K562 (cell line): ENCODE measurements around the gene FRMD7. TPM values are rescaled to one million over a fixed set of nuclear protein-coding genes. Genes with fewer than 3 reads are reported as not detected.

Experiments used
- ARID3A ChIP-seq: IDR thresholded peaks from 2 replicates; pipeline ENCODE4 v1.6.1; 2012; ENCODE audit warnings: low read depth, low read length, improper control_type of control experiment, borderline replicate concordance
- CBX1 ChIP-seq: sonication (generic); IDR thresholded peaks from 2 replicates; pipeline ENCODE4 v1.6.1; 2016; ENCODE audit warnings: antibody characterized with exemption, low read depth, mild to moderate bottlenecking
- CREB3L1 ChIP-seq: fragments of 450-650 bp; IDR thresholded peaks from 2 replicates; pipeline ENCODE4 v1.6.1; 2014; ENCODE audit warnings: low read depth, mild to moderate bottlenecking, moderate library complexity, borderline replicate concordance
- CREM ChIP-seq: IDR thresholded peaks from 2 replicates; pipeline ENCODE4 v1.6.1; 2014; ENCODE audit warnings: antibody characterized with exemption, low read depth
- ELF1 ChIP-seq: fragments of 200-800 bp; sonication (Bioruptor generic); IDR thresholded peaks from 2 replicates; pipeline ENCODE4 v1.6.1; 2016; ENCODE audit warnings: missing genetic modification characterization, missing compliant biosample characterization
- ETV1 ChIP-seq: fragments of 450-650 bp; conservative IDR thresholded peaks from 2 replicates; pipeline ENCODE4 v1.6.1; 2016; ENCODE audit warnings: missing genetic modification characterization, control low read depth, low read depth, missing compliant biosample characterization
- EZH2 ChIP-seq: IDR thresholded peaks from 2 replicates; pipeline ENCODE4 v1.6.1; 2012; ENCODE audit warnings: low read depth, mild to moderate bottlenecking, inconsistent platforms, low read length, borderline replicate concordance
- FOSL1 ChIP-seq: fragments of 200-800 bp; sonication (Bioruptor generic); conservative IDR thresholded peaks from 2 replicates; pipeline ENCODE4 v1.6.1; 2016; ENCODE audit warnings: missing genetic modification characterization, missing compliant biosample characterization
- GABPB2 ChIP-seq: fragments of 250-450 bp; sonication (Bioruptor Pico); conservative IDR thresholded peaks from 2 replicates; pipeline ENCODE4 v1.5.1; 2021; ENCODE audit warnings: mild to moderate bottlenecking
- HNRNPLL ChIP-seq: fragments of 200-400 bp; formaldehyde crosslinking; IDR thresholded peaks from 2 replicates; pipeline ENCODE4 v1.6.1; 2017; ENCODE audit warnings: low read length, low read depth, mild to moderate bottlenecking; ENCODE audit not compliant: poor library complexity, severe bottlenecking
- IRF2 ChIP-seq: sonication (generic); formaldehyde crosslinking; IDR thresholded peaks from 2 replicates; pipeline ENCODE4 v1.8.1; 2022; ENCODE audit warnings: mild to moderate bottlenecking, missing genetic modification reagents
- NCOR1 ChIP-seq: fragments of 450-650 bp; IDR thresholded peaks from 2 replicates; pipeline ENCODE4 v1.6.1; 2016; ENCODE audit warnings: mild to moderate bottlenecking, moderate library complexity
- NFYB ChIP-seq: IDR thresholded peaks from 2 replicates; pipeline ENCODE4 v1.6.1; 2011; ENCODE audit warnings: mild to moderate bottlenecking, moderate library complexity; ENCODE audit not compliant: insufficient read length; ENCODE audit errors: extremely low read depth
- RFX7 ChIP-seq: fragments of 250-450 bp; sonication (Bioruptor Pico); IDR thresholded peaks from 2 replicates; pipeline ENCODE4 v1.5.1; 2021; ENCODE audit warnings: mild to moderate bottlenecking
- SIX5 ChIP-seq, 2 experiments: IDR thresholded peaks; 2 replicates each; pipeline ENCODE4 v1.6.1; 2011; ENCODE audit warnings: low read length in 2 of 2, borderline replicate concordance in 1 of 2, low read depth in 1 of 2, mild to moderate bottlenecking in 1 of 2, moderate library complexity in 1 of 2; ENCODE audit not compliant: insufficient read depth in 1 of 2
- STAG1 ChIP-seq: sonication (generic); formaldehyde crosslinking; IDR thresholded peaks from 2 replicates; pipeline ENCODE4 v1.5.0; 2020; ENCODE audit warnings: missing genetic modification reagents, borderline replicate concordance
- TBP ChIP-seq: optimal IDR thresholded peaks from 2 replicates; pipeline ENCODE3; 2011; ENCODE audit warnings: low read depth, low read length, improper control_type of control experiment
- TCF7L2 ChIP-seq: fragments of 150-350 bp; IDR thresholded peaks from 2 replicates; pipeline ENCODE4 v1.6.1; 2016; ENCODE audit warnings: low read depth, mild to moderate bottlenecking, low read length, moderate library complexity
- UBTF ChIP-seq, 2 experiments: IDR thresholded peaks; 2 replicates each; pipeline ENCODE4 v1.6.1; 2012; ENCODE audit warnings: improper control_type of control experiment in 2 of 2, low read depth in 2 of 2, low read length in 2 of 2, borderline replicate concordance in 1 of 2
- WHSC1 ChIP-seq: IDR thresholded peaks from one replicate; pipeline ENCODE4 v1.6.1; 2012; ENCODE audit warnings: low read length, control low read depth, inconsistent platforms
- XRCC5 ChIP-seq: fragments of 200-400 bp; formaldehyde crosslinking; IDR thresholded peaks from 2 replicates; pipeline ENCODE4 v1.6.1; 2017; ENCODE audit warnings: low read depth, mild to moderate bottlenecking, low read length
- ZNF134 ChIP-seq: fragments of 250-450 bp; sonication (Bioruptor Pico); conservative IDR thresholded peaks from 2 replicates; pipeline ENCODE4 v1.4.0; 2020
- ZNF384 ChIP-seq: IDR thresholded peaks from 2 replicates; pipeline ENCODE4 v1.6.1; 2012; ENCODE audit warnings: low read depth, low read length, improper control_type of control experiment
- ZNF655 ChIP-seq: fragments of 250-450 bp; sonication (Bioruptor Pico); IDR thresholded peaks from 2 replicates; pipeline ENCODE4 v1.5.0; 2021
- polyA plus RNA-seq, 8 experiments: library from polyadenylated mRNA; depleted of rRNA in 4 of 8; stranded (reverse) in 5 of 8; unstranded in 3 of 8; fragments of >200 nt; fragmentation: Nextera tagmentation in 2 of 8; fragmentation: Illumina TruSeq in 1 of 8; extraction: Ambion mirVana in 2 of 8; extraction: Trizol in 1 of 8; gene quantifications; 2 replicates each; pipeline versions ENCODE4 v1.2.1 to v1.2.3, GENCODE V29; 2011 to 2014; ENCODE audit warnings: inconsistent platforms in 1 of 8, missing spikeins in 1 of 8
- total RNA-seq, 7 experiments: library from RNA; depleted of rRNA in 6 of 7; stranded (reverse); fragments of >200 nt in 6 of 7; fragmentation: Illumina TruSeq in 2 of 7; extraction: Trizol in 2 of 7; gene quantifications; 2 replicates each; pipeline versions ENCODE4 v1.2.1 to v1.2.3, GENCODE V29; 2011 to 2021; ENCODE audit warnings: low replicate concordance in 1 of 7

Gene FRMD7
- total and polyA plus RNA-seq, 9 of the 15 experiments (the other 6 are each of a cell fraction or from before 2014, with no cell fraction given) = 0.06 to 0.09 TPM; not detected in 7

- TF ChIP-seq CREB3L1 (no peak), NCOR1 (peak; percentile 53; the same call in 1 of the 2 replicates), WHSC1 (no peak), ZNF655 (CRISPR knock-in tag) (no peak), SIX5 (IDR thresholded peaks at IDR 0.05; ENCODE audit: borderline replicate concordance in 1 of 2, insufficient read depth in 1 of 2, low read depth in 1 of 2, low read length in 2 of 2) (no peak), XRCC5 (no peak), NFYB (no peak), FOSL1 (tag) (peak; percentile 50; the same call in 1 of the 2 replicates), TCF7L2 (no peak), IRF2 (CRISPR knock-in tag) (no peak), ZNF384 (no peak), ETV1 (no peak), CBX1 (no peak), STAG1 (CRISPR knock-in tag) (no peak), ARID3A (no peak), RFX7 (CRISPR knock-in tag) (no peak), CREM (0 out of 2 replicates have a peak, but pooled peaks have one; percentile 50), GABPB2 (CRISPR knock-in tag) (no peak), ZNF134 (CRISPR knock-in tag) (no peak), UBTF (IDR thresholded peaks at IDR 0.05; ENCODE audit: borderline replicate concordance in 1 of 2, low read depth in 2 of 2, low read length in 2 of 2) (no peak), TBP (no peak), HNRNPLL (no peak), EZH2 (no peak), ELF1 (tag) (no peak)
Measured at GRCh38 chrX:132046533-132046932, 81.3 kb downstream of the FRMD7 start (continued).
